Transverse colon (tissue), 4 donors: ENCODE measurements around the gene SEL1L3. TPM values are rescaled to one million over a fixed set of nuclear protein-coding genes. Genes with fewer than 3 reads are reported as not detected.

Source experiments
- DNase-seq: peaks from one replicate; pipeline ENCODE4 v3.0.0-alpha.2; 2019
- H3K27ac ChIP-seq, 4 donors: fragments of 200-600 bp; sonication (generic); 2 replicates each; pipeline ENCODE4 v1.5.1; 2016 to 2018; ENCODE audit warnings: inconsistent platforms in 4 of 4
- H3K27me3 ChIP-seq: fragments of 200-600 bp; sonication (generic); 2 replicates; pipeline ENCODE4 v1.5.1; 2017; ENCODE audit warnings: inconsistent platforms
- H3K36me3 ChIP-seq, 4 donors: fragments of 200-600 bp; sonication (generic); 2 replicates each; pipeline ENCODE4 v1.5.1; 2017 to 2019; ENCODE audit warnings: inconsistent platforms in 4 of 4
- H3K4me1 ChIP-seq, 4 donors: fragments of 200-600 bp; sonication (generic); 2 replicates each; pipeline ENCODE4 v1.5.1; 2017 to 2020; ENCODE audit warnings: inconsistent platforms in 4 of 4
- H3K4me3 ChIP-seq, 4 donors: fragments of 200-600 bp; sonication (generic); 1 replicate in 1 of 4; 2 replicates in 3 of 4; pipeline versions ENCODE4 v1.5.1 to v1.6.1; 2017 to 2019; ENCODE audit warnings: inconsistent platforms in 4 of 4
- H3K9me3 ChIP-seq, 2 donors: fragments of 200-600 bp; sonication (generic); 2 replicates each; pipeline ENCODE4 v1.5.1; 2017 to 2019; ENCODE audit warnings: inconsistent platforms in 2 of 2
- CTCF ChIP-seq, 5 experiments: fragments of 200-600 bp in 3 of 5; fragments of 450-650 bp in 2 of 5; sonication (generic) in 3 of 5; IDR thresholded peaks; 1 replicate in 2 of 5; 2 replicates in 3 of 5; pipeline ENCODE4 v1.5.1; 2016 to 2017; ENCODE audit warnings: antibody characterized with exemption in 5 of 5, inconsistent platforms in 3 of 5, mild to moderate bottlenecking in 2 of 5, moderate library complexity in 1 of 5
- EP300 ChIP-seq: sonication (generic); formaldehyde crosslinking; IDR thresholded peaks from one replicate; pipeline ENCODE4 v1.6.1; 2017; ENCODE audit warnings: antibody characterized with exemption, low read depth
- POLR2A ChIP-seq: fragments of 450-650 bp; IDR thresholded peaks from one replicate; pipeline ENCODE4 v1.6.1; 2016; ENCODE audit warnings: antibody characterized with exemption, mild to moderate bottlenecking, moderate library complexity
- POLR2AphosphoS5 ChIP-seq, 3 donors: sonication (generic); formaldehyde crosslinking; IDR thresholded peaks; one replicate each; pipeline ENCODE4 v1.6.1; 2016; ENCODE audit warnings: antibody characterized with exemption in 3 of 3
- WGBS, 2 donors: methylation state at CpG; one replicate each; pipeline ENCODE4 v1.1.5; 2018; ENCODE audit warnings: low coverage in 1 of 2; 5-methylcytosine and 5-hydroxymethylcytosine counted together
- in situ Hi-C, 4 donors: fragments of 200-750 bp; cut with MboI; loops; one replicate each; pipeline versions ENCODE4 v1.15.0 to v1.15.1; 2017; ENCODE audit warnings: low sequenced_read_pairs in 3 of 4, low pct_ligation_motif_present in 1 of 4, low pct_unique_long_range_greater_than_20kb in 1 of 4
- intact Hi-C: fragments of 100-400 bp; cut with DNase I; formaldehyde crosslinking; loops from one replicate; pipeline ENCODE4 v1.15.1; 2023; ENCODE audit warnings: low total_unique reads
- total RNA-seq, 4 donors: library from RNA; depleted of rRNA; stranded (reverse); fragments of >200 nt; gene quantifications; one replicate each; pipeline ENCODE4 v1.1.0, GENCODE V29; 2016

Gene SEL1L3
- total RNA-seq, 4 donors from 2014 or later, result 51.3 to 128 (median 98.3) TPM

GRCh38 chr4:25857403-25857802, 5.4 kb downstream of the SEL1L3 start:
- no peak overlapping the region for H3K27ac ChIP-seq
- no peaks in the 10 kb centered on the region for H3K27me3 ChIP-seq
- no peak overlapping the region for H3K4me3 ChIP-seq
- H3K36me3 ChIP-seq, result no peaks in the 10 kb centered on the region
- H3K4me1 ChIP-seq, result peaks cover 19 to 71% (median 37%) of the 10 kb centered on the region in 4 donors
- in situ Hi-C loops (no loop called here), intact Hi-C loops (no loop called here)
- 97% methylated on average over 2 of the region's 2 CpGs; no CpG with 5 or more reads in 1 of the 2 donors for WGBS, 2 donors
- DNase-seq, result no peak
- TF ChIP-seq CTCF (IDR thresholded peaks at IDR 0.05) (no peak), POLR2A (no peak), POLR2AphosphoS5 (IDR thresholded peaks at IDR 0.05) (no peak), EP300 (no peak)
- no peaks in the 10 kb centered on the region for H3K9me3 ChIP-seq

GRCh38 chr4:25856756-25857155, 6.0 kb downstream of the SEL1L3 start:
- WGBS, 2 donors, result 48 to 50% methylated on average over 1 of the region's 1 CpG
- no peaks in the 10 kb centered on the region for H3K27me3 ChIP-seq
- H3K9me3 ChIP-seq, result no peaks in the 10 kb centered on the region
- in situ Hi-C loops (no loop called here), intact Hi-C loops (no loop called here)
- H3K36me3 ChIP-seq, result no peaks in the 10 kb centered on the region
- TF ChIP-seq POLR2A, result no peak
- TF ChIP-seq EP300, result no peak
- TF ChIP-seq CTCF (IDR thresholded peaks at IDR 0.05), result no peak
- peaks cover 19 to 73% (median 37%) of the 10 kb centered on the region in 4 donors for H3K4me1 ChIP-seq
- DNase-seq, result no peak
- no peak overlapping the region for H3K4me3 ChIP-seq
- H3K27ac ChIP-seq, result peak overlapping the region in 1 of 4 donors; percentile 13

GRCh38 chr4:25852103-25852502, 10.7 kb downstream of the SEL1L3 start:
- H3K9me3 ChIP-seq, result no peaks in the 10 kb centered on the region
- no peak overlapping the region for H3K27ac ChIP-seq
- DNase-seq, result no peak
- WGBS, 2 donors, result 72 to 77% methylated on average over 3 of the region's 3 CpGs
- TF ChIP-seq POLR2AphosphoS5 (IDR thresholded peaks at IDR 0.05), result no peak
- no peak for TF ChIP-seq POLR2A
- no peak for TF ChIP-seq EP300
- TF ChIP-seq CTCF (IDR thresholded peaks at IDR 0.05), result no peak
- H3K27me3 ChIP-seq, result no peaks in the 10 kb centered on the region
- no peaks in the 10 kb centered on the region for H3K36me3 ChIP-seq
- H3K4me1 ChIP-seq, result peaks cover 16 to 40% (median 22%) of the 10 kb centered on the region in 4 donors
- intact Hi-C loops, result no loop called here
- in situ Hi-C loops, result no loop called here
- H3K4me3 ChIP-seq, result no peak overlapping the region

GRCh38 chr4:25847329-25847728, 15.5 kb downstream of the SEL1L3 start:
- 92 to 93% methylated on average over 4 to 7 of the region's 7 CpGs for WGBS, 2 donors
- in situ Hi-C loops, result no loop called here
- intact Hi-C loops, result no loop called here
- H3K4me3 ChIP-seq, result no peak overlapping the region
- H3K9me3 ChIP-seq, result no peaks in the 10 kb centered on the region
- no peak overlapping the region for H3K27ac ChIP-seq
- DNase-seq, result no peak
- TF ChIP-seq POLR2A (no peak), EP300 (no peak), POLR2AphosphoS5 (IDR thresholded peaks at IDR 0.05) (no peak), CTCF (IDR thresholded peaks at IDR 0.05) (no peak)
- peaks cover 7 to 20% (median 12%) of the 10 kb centered on the region in 4 donors for H3K4me1 ChIP-seq
- H3K36me3 ChIP-seq, result peaks cover 0 to 6% (median 0%) of the 10 kb centered on the region in 4 donors
- H3K27me3 ChIP-seq, result no peaks in the 10 kb centered on the region
